H1 (cell line): ENCODE measurements around the gene OR51T1. TPM values are rescaled to one million over a fixed set of nuclear protein-coding genes. Genes with fewer than 3 reads are reported as not detected.

Experiments used
- CTCF ChIA-PET: fragments of 300-600 bp; sonication (Branson Sonifier 250); formaldehyde crosslinking; loops from one replicate; lab custom pipeline; 2021; ENCODE audit not compliant: partially characterized antibody; lab: Charles Lee
- POLR2A ChIA-PET: fragments of 300-600 bp; sonication (Branson Sonifier 250); formaldehyde crosslinking; loops from one replicate; lab custom pipeline; 2021; ENCODE audit warnings: inconsistent platforms; ENCODE audit not compliant: partially characterized antibody; lab: Charles Lee
- DNase-seq, 2 experiments: peaks; one replicate each; pipeline versions ENCODE4 v3.0.0 to v3.0.0-alpha.2; 2010 to 2022; ENCODE audit warnings: low spot score in 2 of 2, low read depth in 1 of 2, mixed read lengths in 1 of 2
- FAIRE-seq: peaks from 2 replicates; lab custom pipeline; 2011; peaks lifted over from hg19 to GRCh38; lab: Jason Lieb, UNC
- H2AFZ ChIP-seq: 2 replicates; pipeline ENCODE4 v1.8.1; 2012; ENCODE audit warnings: low read length, inconsistent platforms
- H2AK5ac ChIP-seq: 2 replicates; pipeline ENCODE4 v1.6.1; 2013; ENCODE audit warnings: low read depth, low read length
- H2BK120ac ChIP-seq: replicated peaks from 2 replicates; pipeline ENCODE3; 2013; ENCODE audit warnings: low read depth, low read length, inconsistent platforms
- H2BK12ac ChIP-seq: 2 replicates; pipeline ENCODE4 v1.6.1; 2013; ENCODE audit warnings: low read depth, low read length
- H2BK15ac ChIP-seq: 2 replicates; pipeline ENCODE4 v1.6.1; 2013; ENCODE audit warnings: low read length
- H2BK20ac ChIP-seq: 2 replicates; pipeline ENCODE4 v1.6.1; 2013; ENCODE audit warnings: low read length
- H2BK5ac ChIP-seq: 2 replicates; pipeline ENCODE4 v1.6.1; 2013; ENCODE audit warnings: low read depth, low read length
- H3K14ac ChIP-seq: 2 replicates; pipeline ENCODE4 v1.6.1; 2013; ENCODE audit warnings: inconsistent platforms; ENCODE audit not compliant: insufficient read length
- H3K18ac ChIP-seq: 2 replicates; pipeline ENCODE4 v1.6.1; 2013; ENCODE audit warnings: low read length; ENCODE audit errors: extremely low read depth
- H3K23ac ChIP-seq: 2 replicates; pipeline ENCODE4 v1.6.1; 2013; ENCODE audit warnings: inconsistent platforms; ENCODE audit not compliant: insufficient read length
- H3K23me2 ChIP-seq: 2 replicates; pipeline ENCODE4 v1.6.1; 2013; ENCODE audit warnings: low read depth, low read length
- H3K27ac ChIP-seq: 2 replicates; pipeline ENCODE4 v1.6.1; 2011; ENCODE audit warnings: low read depth, low read length, inconsistent platforms
- H3K27me3 ChIP-seq, 4 experiments: replicated peaks in 1 of 4; 1 replicate in 1 of 4; 2 replicates in 3 of 4; pipeline versions ENCODE4 v1.6.1 to v1.8.1; 2011 to 2013; ENCODE audit warnings: low read length in 3 of 4, mild to moderate bottlenecking in 3 of 4, inconsistent platforms in 2 of 4, mixed read lengths in 2 of 4, moderate library complexity in 1 of 4; ENCODE audit not compliant: control insufficient read depth in 3 of 4, insufficient read depth in 3 of 4; ENCODE audit errors: extremely low read depth in 1 of 4
- H3K36me3 ChIP-seq, 4 experiments: 2 replicates each; pipeline versions ENCODE4 v1.6.1 to v1.8.1; 2011 to 2013; ENCODE audit warnings: mild to moderate bottlenecking in 4 of 4, low read length in 3 of 4, moderate library complexity in 2 of 4, control low read depth in 1 of 4, inconsistent platforms in 1 of 4; ENCODE audit not compliant: insufficient read depth in 4 of 4, control insufficient read depth in 2 of 4
- H3K4ac ChIP-seq: replicated peaks from 2 replicates; pipeline ENCODE3; 2013; ENCODE audit warnings: low read length, low read depth, mixed read lengths, inconsistent platforms; ENCODE audit not compliant: insufficient read length
- H3K4me1 ChIP-seq, 4 experiments: replicated peaks in 1 of 4; 1 replicate in 1 of 4; 2 replicates in 3 of 4; pipeline versions ENCODE4 v1.6.1 to v1.8.1; 2011 to 2013; ENCODE audit warnings: low read length in 3 of 4, inconsistent platforms in 2 of 4, mixed read lengths in 1 of 4; ENCODE audit not compliant: insufficient read depth in 4 of 4, control insufficient read depth in 3 of 4
- H3K4me2 ChIP-seq, 2 experiments: 2 replicates each; pipeline versions ENCODE4 v1.6.1 to v1.8.1; 2011 to 2013; ENCODE audit warnings: low read depth in 2 of 2, low read length in 2 of 2, control low read depth in 1 of 2, inconsistent platforms in 1 of 2, mild to moderate bottlenecking in 1 of 2; ENCODE audit not compliant: insufficient read depth in 1 of 2
- H3K4me3 ChIP-seq, 4 experiments: fragments of 200-600, 300-600 bp in 1 of 4; sonication (generic), shearing (Covaris generic), sonication (Bioruptor Twin) in 1 of 4; 2 replicates each; pipeline versions ENCODE4 v1.5.1 to v1.8.1; 2011 to 2016; ENCODE audit warnings: low read length in 4 of 4, low read depth in 3 of 4, control low read depth in 2 of 4, inconsistent platforms in 2 of 4, mild to moderate bottlenecking in 2 of 4, mixed read lengths in 1 of 4, moderate library complexity in 1 of 4; ENCODE audit not compliant: insufficient read depth in 2 of 4; ENCODE audit errors: extremely low read depth in 1 of 4
- H3K56ac ChIP-seq: replicated peaks from 2 replicates; pipeline ENCODE3; 2013; ENCODE audit warnings: low read depth, mild to moderate bottlenecking, mixed read lengths, low read length, inconsistent platforms; ENCODE audit not compliant: insufficient read length
- H3K79me1 ChIP-seq: 2 replicates; pipeline ENCODE4 v1.6.1; 2013; ENCODE audit warnings: low read depth, low read length, control low read depth
- H3K79me2 ChIP-seq, 2 experiments: 2 replicates each; pipeline versions ENCODE4 v1.6.1 to v1.8.1; 2012 to 2013; ENCODE audit warnings: low read length in 2 of 2, mild to moderate bottlenecking in 2 of 2, inconsistent platforms in 1 of 2; ENCODE audit not compliant: insufficient read depth in 2 of 2, control insufficient read depth in 1 of 2
- H3K9ac ChIP-seq, 4 experiments: replicated peaks in 1 of 4; 1 replicate in 1 of 4; 2 replicates in 3 of 4; pipeline versions ENCODE4 v1.6.1 to v1.8.1; 2011 to 2013; ENCODE audit warnings: low read depth in 3 of 4, low read length in 3 of 4, control low read depth in 2 of 4, mild to moderate bottlenecking in 2 of 4, moderate library complexity in 2 of 4, inconsistent platforms in 1 of 4; ENCODE audit errors: extremely low read depth in 1 of 4
- H3K9me3 ChIP-seq, 2 experiments: 2 replicates each; pipeline versions ENCODE4 v1.6.1 to v1.8.1; 2012 to 2013; ENCODE audit warnings: mild to moderate bottlenecking in 2 of 2, moderate library complexity in 2 of 2, control low read depth in 1 of 2, inconsistent platforms in 1 of 2, low read depth in 1 of 2, low read length in 1 of 2, mixed read lengths in 1 of 2; ENCODE audit not compliant: insufficient read depth in 2 of 2
- H4K20me1 ChIP-seq, 2 experiments: replicated peaks in 1 of 2; 2 replicates each; pipeline versions ENCODE3 to v1.8.1; 2011 to 2013; ENCODE audit warnings: inconsistent platforms in 2 of 2, low read length in 2 of 2, mild to moderate bottlenecking in 1 of 2; ENCODE audit not compliant: insufficient read depth in 2 of 2, control insufficient read depth in 1 of 2
- H4K5ac ChIP-seq: 2 replicates; pipeline ENCODE4 v1.6.1; 2013; ENCODE audit warnings: low read length, low read depth, mixed read lengths, inconsistent platforms; ENCODE audit not compliant: insufficient read length
- H4K8ac ChIP-seq: 2 replicates; pipeline ENCODE4 v1.8.0; 2013; ENCODE audit warnings: mild to moderate bottlenecking, moderate library complexity, low read length, inconsistent platforms; ENCODE audit not compliant: insufficient read depth; ENCODE audit errors: extremely low read depth
- H4K91ac ChIP-seq: replicated peaks from 2 replicates; pipeline ENCODE3; 2013; ENCODE audit warnings: low read length, mixed read lengths, inconsistent platforms; ENCODE audit not compliant: insufficient read length
- ASH2L ChIP-seq: fragments of 200-600, 300-600 bp; sonication (generic); IDR thresholded peaks from one replicate; pipeline ENCODE4 v1.7.1; 2017; ENCODE audit warnings: low read length
- ATF2 ChIP-seq: IDR thresholded peaks from 2 replicates; pipeline ENCODE4 v1.6.1; 2012; ENCODE audit warnings: low read length, inconsistent platforms
- CBX8 ChIP-seq: fragments of 300-800, 300-1000 bp; sonication (generic); IDR thresholded peaks from 2 replicates; pipeline ENCODE4 v1.7.1; 2016; ENCODE audit warnings: low read depth, low read length, borderline replicate concordance
- HDAC2 ChIP-seq, 2 experiments: fragments of 300-600 bp in 1 of 2; sonication (generic) in 1 of 2; IDR thresholded peaks; 2 replicates each; pipeline ENCODE4 v1.6.1; 2011 to 2012; ENCODE audit warnings: low read depth in 2 of 2, low read length in 2 of 2, mild to moderate bottlenecking in 2 of 2, moderate library complexity in 2 of 2, borderline replicate concordance in 1 of 2, inconsistent platforms in 1 of 2
- MAFK ChIP-seq: IDR thresholded peaks from 2 replicates; pipeline ENCODE4 v1.6.1; 2012; ENCODE audit warnings: low read depth, mild to moderate bottlenecking, improper control_type of control experiment, low read length
- PHF8 ChIP-seq: fragments of 200-600 bp; sonication (generic); conservative IDR thresholded peaks from 2 replicates; pipeline ENCODE4 v1.7.1; 2012; ENCODE audit warnings: low read depth, mild to moderate bottlenecking, inconsistent platforms, low read length, moderate library complexity
- POLR2AphosphoS5 ChIP-seq: IDR thresholded peaks from 2 replicates; pipeline ENCODE4 v1.6.1; 2011; ENCODE audit warnings: low read depth, low read length
- RBBP5 ChIP-seq: IDR thresholded peaks from 2 replicates; pipeline ENCODE4 v1.7.1; 2012; ENCODE audit warnings: low read depth, mild to moderate bottlenecking, inconsistent platforms, low read length, moderate library complexity, borderline replicate concordance
- RXRA ChIP-seq: IDR thresholded peaks from 2 replicates; pipeline ENCODE4 v1.6.1; 2011; ENCODE audit warnings: low read depth, mild to moderate bottlenecking, low read length, moderate library complexity; ENCODE audit not compliant: insufficient read depth
- SIRT6 ChIP-seq: IDR thresholded peaks from one replicate; pipeline ENCODE4 v1.7.1; 2012; ENCODE audit warnings: low read length, inconsistent platforms
- SIX5 ChIP-seq: IDR thresholded peaks from 2 replicates; pipeline ENCODE4 v1.6.1; 2011; ENCODE audit warnings: mild to moderate bottlenecking, low read depth, low read length
- TAF7 ChIP-seq: optimal IDR thresholded peaks from 2 replicates; pipeline ENCODE3; 2011; ENCODE audit warnings: low read depth, mild to moderate bottlenecking, inconsistent platforms, low read length, moderate library complexity, borderline replicate concordance
- TBP ChIP-seq: IDR thresholded peaks from 2 replicates; pipeline ENCODE4 v1.6.1; 2011; ENCODE audit warnings: low read depth, low read length, improper control_type of control experiment
- TEAD4 ChIP-seq: IDR thresholded peaks from 2 replicates; pipeline ENCODE4 v1.6.1; 2012; ENCODE audit warnings: low read depth, low read length, inconsistent platforms, mixed read lengths
- WGBS, 2 experiments: shearing (Covaris generic) in 1 of 2; methylation state at CpG; one replicate each; pipeline versions ENCODE4 v1.1.6 to v1.1.7; 2013 to 2015; ENCODE audit warnings: low lambda C conversion rate in 2 of 2, mixed read lengths in 2 of 2, inconsistent platforms in 1 of 2, low coverage in 1 of 2, missing lambda C conversion rate in 1 of 2; ENCODE audit not compliant: insufficient replicate concordance in 2 of 2, insufficient coverage in 1 of 2, insufficient read length in 1 of 2; ENCODE audit errors: extremely low coverage in 1 of 2, missing lambda C conversion rate in 1 of 2; 5-methylcytosine and 5-hydroxymethylcytosine counted together
- polyA plus RNA-seq, 7 experiments: library from polyadenylated mRNA; depleted of rRNA in 3 of 7; stranded (reverse) in 5 of 7; unstranded in 2 of 7; fragments of >200 nt in 5 of 7; fragments of 200-250 nt in 2 of 7; gene quantifications; 1 replicate in 5 of 7; 2 replicates in 1 of 7; 4 replicates in 1 of 7; pipeline versions ENCODE4 v1.2.1 to v1.2.3, GENCODE V29; 2011 to 2013; ENCODE audit warnings: missing spikeins in 2 of 7, mixed read lengths in 2 of 7
- total RNA-seq: library from RNA; stranded (reverse); fragmentation: NEBNext Ultra II Directional; extraction: Animal tissue kit (Norgen Biotek cat#: 25700); gene quantifications from 2 replicates; pipeline ENCODE4 v1.2.1, GENCODE V29; 2021

Gene OR51T1
- total and polyA plus RNA-seq, 2 of the 8 experiments (the other 6 are each of a cell fraction or from before 2014, with no cell fraction given): not detected

GRCh38 chr11:4865855-4866254 is 15.8 kb upstream of the OR51T1 start:
- no peak overlapping the region for H3K4me3 ChIP-seq
- no peak overlapping the region for H2AK5ac ChIP-seq
- H2BK15ac ChIP-seq: no peak overlapping the region
- H3K79me1 ChIP-seq: no peaks in the 10 kb centered on the region
- no peak overlapping the region for H3K4ac ChIP-seq
- DNase-seq (no peak), FAIRE-seq (no peak)
- no peak overlapping the region for H3K23ac ChIP-seq
- no peaks in the 10 kb centered on the region for H3K23me2 ChIP-seq
- H4K5ac ChIP-seq: no peak overlapping the region
- no peak overlapping the region for H3K18ac ChIP-seq
- no peaks in the 10 kb centered on the region for H3K27me3 ChIP-seq
- no peaks in the 10 kb centered on the region for H4K20me1 ChIP-seq
- no peak overlapping the region for H2BK20ac ChIP-seq
- H3K4me2 ChIP-seq: no peak overlapping the region
- no peaks in the 10 kb centered on the region for H3K36me3 ChIP-seq
- H4K91ac ChIP-seq: no peak overlapping the region
- WGBS, 2 experiments: 90% methylated on average over 1 of the region's 1 CpG; no CpG with 5 or more reads in 1 of the 2 experiments
- no peaks in the 10 kb centered on the region for H3K79me2 ChIP-seq
- CTCF ChIA-PET: no interaction called here
- H3K56ac ChIP-seq: no peak overlapping the region
- peaks cover 0 to 16% (median 4%) of the 10 kb centered on the region in 4 experiments; a peak in 3 of 7 replicates for H3K4me1 ChIP-seq
- H3K27ac ChIP-seq: no peak overlapping the region
- no peak overlapping the region for H2BK5ac ChIP-seq
- no peak overlapping the region for H3K9ac ChIP-seq
- H2BK120ac ChIP-seq: no peak overlapping the region
- no peak overlapping the region for H2BK12ac ChIP-seq
- POLR2A ChIA-PET: no interaction called here
- no peak overlapping the region for H3K14ac ChIP-seq
- no peak overlapping the region for H2AFZ ChIP-seq
- no peak overlapping the region for H4K8ac ChIP-seq
- no peaks in the 10 kb centered on the region for H3K9me3 ChIP-seq
- no peak for TF ChIP-seq ASH2L
- TF ChIP-seq SIX5: no peak
- TF ChIP-seq MAFK: no peak
- no peak for TF ChIP-seq SIRT6
- TF ChIP-seq TEAD4: no peak
- TF ChIP-seq TAF7: no peak
- no peak for TF ChIP-seq RBBP5
- TF ChIP-seq CBX8: no peak
- TF ChIP-seq HDAC2 (IDR thresholded peaks at IDR 0.05; ENCODE audit: borderline replicate concordance in 1 of 2, low read depth in 2 of 2, low read length in 2 of 2): no peak
- no peak for TF ChIP-seq POLR2AphosphoS5
- TF ChIP-seq TBP: no peak
- no peak for TF ChIP-seq RXRA
- no peak for TF ChIP-seq PHF8
- no peak for TF ChIP-seq ATF2
